GM18499 (cell line): ENCODE results near the gene NOC2L.
"Not testable (repeated sequence)": the region's sequence is repeated elsewhere in the genome, so short reads cannot be mapped to it uniquely, and the experiment has no call there.

Experiments used
- ATAC-seq: cut with Tn5 transposase; IDR thresholded peaks from one replicate; pipeline ENCODE4 v1.9.1; 2021; ENCODE audit warnings: moderate number of reproducible peaks; ENCODE audit not compliant: insufficient read depth, unreplicated experiment

NOC2L gene

DNA sequence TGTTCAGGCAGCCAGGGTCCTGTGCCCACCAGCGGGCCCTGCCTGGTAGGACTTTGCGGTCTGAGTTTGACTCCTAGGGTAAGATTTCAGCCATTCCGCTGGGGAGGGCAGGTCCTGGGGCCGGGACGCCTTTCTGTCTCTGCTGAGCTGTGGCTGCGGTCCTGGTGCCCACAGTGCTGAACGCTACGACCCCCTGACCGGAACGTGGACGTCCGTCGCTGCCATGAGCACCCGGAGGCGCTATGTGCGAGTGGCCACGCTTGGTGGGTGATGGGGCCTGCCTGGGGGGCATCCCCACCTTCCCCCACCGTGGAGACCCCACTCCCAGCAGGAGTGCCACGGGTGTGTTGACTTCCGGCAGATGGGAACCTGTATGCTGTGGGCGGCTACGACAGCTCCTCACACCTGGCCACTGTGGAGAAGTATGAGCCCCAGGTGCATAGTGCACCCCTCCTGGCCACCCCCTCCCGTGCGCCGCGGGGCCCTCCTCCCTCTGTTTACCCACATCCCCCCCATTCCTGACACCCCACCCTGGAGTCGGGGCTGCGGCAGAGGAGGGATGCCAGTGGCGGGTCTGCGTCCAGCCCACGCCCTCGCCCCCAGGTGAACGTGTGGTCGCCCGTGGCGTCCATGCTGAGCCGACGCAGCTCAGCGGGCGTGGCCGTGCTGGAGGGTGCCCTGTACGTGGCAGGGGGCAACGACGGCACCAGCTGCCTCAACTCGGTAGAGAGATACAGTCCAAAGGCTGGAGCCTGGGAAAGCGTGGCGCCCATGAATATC, 4.9 kb upstream of the NOC2L start:
- no peak for ATAC-seq

GRCh38 chr1:963301-963651, 4.2 kb upstream of the NOC2L start:
- no peak for ATAC-seq

DNA sequence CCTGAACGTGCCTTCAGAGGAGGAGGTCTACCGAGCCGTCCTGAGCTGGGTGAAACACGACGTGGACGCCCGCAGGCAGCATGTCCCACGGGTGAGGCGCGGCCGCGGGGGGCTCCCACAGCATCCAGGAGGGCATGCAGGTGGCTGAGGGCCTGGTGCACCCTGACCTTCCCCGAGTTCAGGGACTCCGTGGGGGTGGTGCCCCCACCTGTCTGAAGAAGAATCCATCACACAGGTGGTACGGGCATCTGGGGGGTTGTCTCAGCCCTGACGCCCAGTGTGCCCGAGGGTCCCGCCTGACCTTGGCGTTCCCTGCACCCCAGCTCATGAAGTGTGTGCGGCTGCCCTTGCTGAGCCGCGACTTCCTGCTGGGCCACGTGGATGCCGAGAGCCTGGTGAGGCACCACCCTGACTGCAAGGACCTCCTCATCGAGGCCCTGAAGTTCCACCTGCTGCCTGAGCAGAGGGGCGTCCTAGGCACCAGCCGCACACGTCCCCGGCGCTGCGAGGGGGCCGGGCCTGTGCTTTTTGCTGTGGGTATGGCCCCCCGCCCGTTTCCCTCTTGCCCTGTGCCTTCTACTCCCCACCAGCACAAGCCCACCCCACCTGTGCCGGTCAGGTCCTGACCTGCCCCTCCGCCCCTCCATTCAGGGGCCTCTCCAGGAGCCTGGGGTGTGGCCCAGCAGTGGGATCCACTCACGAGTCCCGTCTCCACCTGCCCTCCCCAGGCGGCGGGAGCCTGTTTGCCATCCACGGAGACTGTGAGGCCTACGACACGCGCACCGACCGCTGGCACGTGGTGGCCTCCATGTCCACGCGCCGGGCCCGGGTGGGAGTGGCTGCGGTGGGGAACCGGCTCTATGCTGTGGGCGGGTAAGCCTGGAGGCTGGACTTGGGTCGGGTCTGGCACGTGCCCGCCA, 3.6 kb upstream of the NOC2L start:
- no peak for ATAC-seq

- ATAC-seq = no peak
Observed at GRCh38 chr1:961132-961669, 2.1 kb upstream of the NOC2L start.

DNA sequence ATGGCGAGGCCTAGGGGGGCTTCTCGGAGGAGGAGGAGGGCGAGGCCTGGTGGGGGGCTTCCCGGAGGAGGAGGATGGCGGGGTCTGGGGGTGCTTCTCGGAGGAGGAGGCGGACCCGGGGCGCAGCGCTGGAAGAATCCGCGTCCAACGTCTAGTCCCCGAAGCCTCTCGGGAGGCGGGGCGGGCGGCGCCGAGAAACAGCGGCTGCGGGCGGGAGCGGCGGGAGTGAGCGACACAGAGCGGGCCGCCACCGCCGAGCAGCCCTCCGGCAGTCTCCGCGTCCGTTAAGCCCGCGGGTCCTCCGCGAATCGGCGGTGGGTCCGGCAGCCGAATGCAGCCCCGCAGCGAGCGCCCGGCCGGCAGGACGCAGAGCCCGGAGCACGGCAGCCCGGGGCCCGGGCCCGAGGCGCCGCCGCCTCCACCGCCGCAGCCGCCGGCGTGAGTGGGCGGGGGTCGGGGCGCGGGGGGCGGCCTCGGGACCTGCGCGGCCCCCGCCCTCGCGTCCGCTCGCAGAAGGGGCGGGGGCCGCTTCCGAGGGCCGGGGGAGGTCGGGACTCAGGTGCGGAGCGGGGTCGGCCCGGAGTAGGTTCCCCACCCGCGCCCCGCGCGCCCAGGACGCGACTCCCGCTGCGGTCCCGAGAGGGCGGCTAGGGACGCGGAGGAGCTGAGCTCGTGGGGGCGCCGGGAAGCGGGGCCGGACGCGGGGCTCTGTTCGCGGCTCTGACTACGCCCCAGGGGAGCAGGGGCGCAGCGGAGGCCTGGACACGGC, 1.5 kb upstream of the NOC2L start, which contains the start of gene KLHL17:
Gene KLHL17 (plus strand): TSS at position 222 of the 769 bp plus-strand sequence. CDS start 110 bp downstream, at position 332.
- no peak for ATAC-seq

DNA sequence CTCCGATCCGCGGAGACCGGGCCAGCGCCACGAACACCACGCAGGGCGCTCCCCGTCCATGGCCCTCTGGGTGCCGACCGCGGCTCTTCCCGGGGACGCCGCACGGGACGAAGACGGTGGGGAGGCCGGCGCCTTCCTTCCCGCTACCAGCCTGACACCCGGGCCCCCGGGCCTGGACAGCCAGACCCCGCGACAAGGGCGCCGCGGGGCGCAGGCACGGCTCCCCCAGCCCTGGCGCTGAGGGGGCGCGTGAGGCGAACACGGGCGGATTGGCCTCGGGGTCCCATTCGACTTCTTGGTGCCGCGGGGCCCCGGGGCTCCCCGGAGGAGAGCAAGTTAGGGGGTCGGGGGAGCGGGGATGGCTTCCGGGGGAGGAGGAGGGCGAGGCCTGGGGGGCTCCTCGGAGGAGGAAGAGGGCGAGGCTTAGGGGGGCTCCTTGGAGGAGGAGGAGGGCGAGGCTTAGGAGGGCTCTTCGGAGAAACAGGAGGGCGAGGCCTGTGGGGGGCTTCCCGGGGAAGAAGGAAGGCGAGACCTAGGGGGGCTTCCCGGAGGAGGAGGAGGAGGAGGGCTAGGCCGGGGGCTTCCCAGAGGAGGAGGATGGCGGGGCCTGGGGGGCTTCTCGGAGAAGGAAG, 791 bp upstream of the NOC2L start:
- no peak for ATAC-seq

DNA sequence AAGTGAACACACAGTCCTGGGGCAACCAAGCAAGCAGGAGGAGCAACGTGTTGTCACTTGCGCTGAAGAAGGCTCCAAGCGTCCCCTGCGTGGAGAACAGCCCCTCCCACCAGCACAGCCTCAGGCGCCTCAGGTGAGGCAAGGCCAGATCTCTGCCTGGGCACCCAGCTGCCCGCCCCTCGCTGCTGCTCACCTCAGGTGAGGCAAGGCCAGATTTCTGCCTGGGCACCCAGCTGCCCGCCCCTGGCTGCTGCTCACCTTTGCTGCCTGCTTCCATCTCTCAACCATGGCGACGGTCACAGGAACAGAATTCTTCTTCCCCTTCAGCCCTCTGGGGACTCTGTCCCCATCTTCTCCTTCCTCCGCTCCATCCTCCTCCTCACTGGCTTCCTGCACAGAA, 2.4 kb downstream of the NOC2L start:
- ATAC-seq = no peak

GRCh38 chr1:955474-955873, 3.6 kb downstream of the NOC2L start:
- no peak for ATAC-seq

- ATAC-seq = no peak
Observed at GRCh38 chr1:954927-955326, 4.1 kb downstream of the NOC2L start.

- no peak for ATAC-seq
Observed at GRCh38 chr1:953524-954320, 5.3 kb downstream of the NOC2L start.

DNA sequence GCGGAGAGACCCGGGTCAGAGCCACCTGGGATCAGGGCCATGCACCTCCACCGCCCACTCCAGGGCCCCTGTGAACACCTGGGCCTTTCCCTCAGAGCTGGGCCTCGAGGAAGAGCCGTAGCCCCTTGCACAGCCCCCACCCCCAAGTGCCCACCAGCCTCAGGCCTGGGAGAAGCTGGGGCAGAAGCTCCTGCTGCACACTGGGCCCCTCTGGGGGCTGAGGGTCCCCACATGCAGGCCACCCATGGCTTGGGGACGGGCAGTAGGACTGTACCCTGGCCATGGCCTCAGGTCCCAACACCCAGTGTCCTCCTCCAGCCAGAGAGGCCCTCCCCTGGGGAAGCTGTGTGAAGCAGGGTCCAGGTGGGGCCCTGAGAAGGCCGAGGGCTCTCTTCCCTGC, 6.5 kb downstream of the NOC2L start:
- no peak for ATAC-seq

GRCh38 chr1:952201-952600, 6.9 kb downstream of the NOC2L start:
- no peak for ATAC-seq

DNA sequence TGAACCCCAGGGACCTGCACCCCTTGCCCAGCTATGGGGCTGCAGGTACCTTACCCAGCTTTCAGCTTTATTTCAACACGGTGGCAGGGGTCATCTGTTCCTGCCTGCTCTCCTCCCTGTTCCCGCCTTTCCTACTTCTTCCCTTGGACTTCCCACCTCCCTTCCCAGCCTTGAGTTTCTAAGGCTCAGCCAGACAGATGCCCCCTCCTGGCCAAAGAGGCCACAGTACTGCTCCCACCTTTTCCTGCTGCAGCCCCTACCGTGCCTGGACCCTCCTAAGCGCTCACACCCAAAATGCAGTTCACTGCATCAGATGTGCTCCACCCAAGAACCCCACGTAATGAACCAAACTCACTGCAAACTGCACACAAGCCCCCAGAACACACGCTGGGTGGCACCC, 7.7 kb downstream of the NOC2L start:
- ATAC-seq = no peak

DNA sequence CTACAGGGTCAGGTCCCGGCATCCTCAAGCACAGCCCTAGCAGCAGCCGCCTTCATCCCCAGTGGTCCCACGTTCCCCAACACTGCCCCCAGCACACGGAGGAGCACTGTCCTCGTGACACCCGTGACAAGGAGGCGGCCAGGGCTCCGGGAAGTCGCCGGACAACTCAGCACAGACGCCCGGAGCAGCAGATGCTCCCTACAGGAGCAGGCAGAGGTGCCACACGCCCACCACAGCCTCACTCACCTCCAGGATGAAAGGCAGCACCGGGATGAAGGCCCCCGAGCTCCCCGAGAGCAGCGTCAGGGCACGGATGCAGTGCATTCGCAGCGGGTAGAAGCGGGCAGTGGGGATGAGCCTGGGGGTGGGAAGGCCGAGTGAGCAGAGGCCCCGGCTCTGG, 8.2 kb downstream of the NOC2L start:
- ATAC-seq = no peak

DNA sequence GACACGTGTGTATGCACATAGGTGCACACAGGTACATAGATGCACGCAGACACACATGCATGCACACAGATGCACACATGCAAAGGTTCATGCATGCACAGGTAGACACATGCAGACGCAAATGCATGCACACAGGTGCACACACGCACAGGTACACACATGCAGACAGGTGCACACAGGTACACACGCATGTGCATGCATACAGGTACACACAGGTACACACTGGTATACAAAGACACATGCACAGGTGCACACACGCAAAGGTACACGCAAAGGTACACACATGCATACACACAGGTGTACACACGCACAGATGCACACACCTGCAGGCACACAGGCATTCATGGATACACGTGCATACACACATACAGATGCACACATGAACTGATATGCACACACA, 8.8 kb downstream of the NOC2L start:
- no peak for ATAC-seq

DNA sequence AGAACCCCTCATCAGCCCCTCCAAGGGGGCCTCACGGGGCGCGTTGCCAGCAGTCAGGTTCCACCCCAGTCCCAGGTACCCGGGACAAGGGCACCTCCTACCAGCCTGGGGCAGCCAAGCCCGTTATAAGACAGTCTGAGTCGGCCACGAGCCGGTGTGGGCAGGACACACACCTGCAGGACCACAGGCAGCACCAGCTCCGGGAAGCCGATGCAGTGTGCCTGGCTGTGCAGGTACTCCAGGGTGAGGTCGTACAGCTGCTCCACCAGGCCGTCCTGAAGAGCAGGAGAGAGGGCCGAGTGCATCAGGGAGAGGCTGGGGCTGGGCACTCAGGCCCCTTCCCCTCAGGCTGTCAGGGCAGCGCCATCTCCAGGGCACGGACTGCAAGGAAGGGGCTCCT, 11.1 kb downstream of the NOC2L start:
- ATAC-seq = no peak

- not testable (repeated sequence) for ATAC-seq
Observed at GRCh38 chr1:946811-947210, 12.2 kb downstream of the NOC2L start.

DNA sequence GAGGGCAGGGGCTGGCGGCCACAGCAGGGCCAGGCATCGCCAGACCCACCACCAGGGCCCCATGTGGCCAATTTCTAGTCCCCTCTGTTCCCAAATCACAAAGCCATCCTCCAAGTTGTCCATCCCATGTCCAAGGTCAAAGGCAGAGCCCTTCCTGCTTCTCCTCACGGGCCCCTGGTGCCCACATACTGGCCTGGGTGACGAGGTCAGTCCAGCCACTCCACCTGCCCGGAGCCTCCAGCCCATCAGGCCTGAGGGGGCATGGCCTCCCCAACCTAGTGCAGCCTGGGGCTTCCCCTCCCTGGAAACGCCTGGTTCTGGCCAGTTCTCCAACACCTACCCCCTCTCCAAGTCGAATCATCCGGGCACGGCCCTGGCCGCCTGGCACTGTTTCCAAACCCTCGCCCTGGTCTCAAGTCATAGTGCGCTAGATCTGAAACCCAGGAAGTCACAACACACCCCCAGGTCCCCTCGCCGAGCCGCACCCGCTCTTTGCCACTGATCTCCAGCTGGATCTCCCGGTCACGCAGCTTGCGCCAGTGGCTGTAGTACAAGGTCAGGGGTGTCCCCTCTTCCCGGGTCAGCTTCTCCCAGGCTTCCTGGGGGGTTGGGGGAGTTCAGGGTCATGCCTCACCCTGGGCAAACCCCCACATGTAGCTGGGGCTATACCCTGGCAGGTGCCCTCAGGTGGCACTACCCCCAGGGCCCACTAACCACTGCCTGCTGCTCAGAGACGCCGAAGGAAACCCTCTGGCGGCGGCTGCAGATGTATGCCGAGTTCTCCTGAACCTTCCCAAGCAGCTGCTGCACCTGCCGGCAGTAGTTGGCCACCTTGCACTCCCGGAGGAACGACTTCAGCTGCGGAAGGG, 13.1 kb downstream of the NOC2L start:
- no peak for ATAC-seq
